Measurements from ENCODE around the gene HK1.
"Not testable (repeated sequence)": the region's sequence is repeated elsewhere in the genome, so short reads cannot be mapped to it uniquely, and the experiment has no call there.

HK1 gene

DNA sequence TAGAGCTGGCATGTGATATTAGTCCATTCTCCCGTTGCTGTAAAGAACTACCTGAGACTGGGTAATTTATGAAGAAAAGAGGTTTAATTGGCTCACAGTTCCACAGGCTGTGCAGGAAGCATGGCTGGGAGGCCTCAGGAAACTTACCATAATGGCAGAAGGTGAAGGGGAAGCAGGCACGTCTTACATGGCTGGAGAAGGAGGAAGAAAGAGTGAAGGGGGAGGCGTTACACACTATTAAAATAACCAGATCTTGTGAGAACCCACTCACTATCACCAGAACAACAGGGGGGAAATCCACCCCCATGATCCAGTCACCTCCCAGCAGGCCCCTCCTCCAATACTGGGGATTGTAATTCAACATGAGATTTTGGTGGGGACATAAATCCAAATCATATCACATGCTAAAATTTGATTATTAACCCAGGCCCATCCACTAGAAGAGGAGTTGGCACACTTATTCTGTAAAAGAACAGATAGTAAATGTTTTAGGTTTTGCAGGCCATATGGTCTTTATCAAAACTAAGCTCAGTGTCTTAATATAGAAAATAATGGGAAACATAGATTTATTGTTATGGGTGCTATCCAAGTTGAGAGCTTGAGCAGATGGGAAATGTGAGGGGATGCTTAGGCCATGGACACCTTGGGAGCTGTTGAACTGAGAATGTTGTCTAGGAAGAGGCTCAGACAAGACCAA is 18.6 kb upstream of the HK1 start:
- no peak for DNase-seq (ENCODE audit: low spot score)

DNA sequence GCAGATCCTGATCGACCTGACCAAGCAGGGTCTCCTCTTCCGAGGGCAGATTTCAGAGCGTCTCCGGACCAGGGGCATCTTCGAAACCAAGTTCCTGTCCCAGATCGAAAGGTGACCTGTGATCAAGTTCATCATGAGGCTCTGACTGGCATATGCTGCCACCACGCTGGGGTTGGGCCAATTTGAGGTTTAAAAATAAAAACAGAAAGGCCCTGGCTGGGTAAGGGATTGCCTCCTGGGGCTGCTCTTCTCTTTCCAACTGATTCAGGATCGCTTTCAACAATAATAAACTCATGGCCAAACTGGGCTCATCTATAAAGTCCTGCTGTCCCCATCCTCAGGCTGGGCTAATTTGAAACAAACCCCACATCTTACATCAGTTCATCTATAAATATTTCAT is 17.1 kb upstream of the HK1 start:
- no peak for DNase-seq (ENCODE audit: low spot score)

DNA sequence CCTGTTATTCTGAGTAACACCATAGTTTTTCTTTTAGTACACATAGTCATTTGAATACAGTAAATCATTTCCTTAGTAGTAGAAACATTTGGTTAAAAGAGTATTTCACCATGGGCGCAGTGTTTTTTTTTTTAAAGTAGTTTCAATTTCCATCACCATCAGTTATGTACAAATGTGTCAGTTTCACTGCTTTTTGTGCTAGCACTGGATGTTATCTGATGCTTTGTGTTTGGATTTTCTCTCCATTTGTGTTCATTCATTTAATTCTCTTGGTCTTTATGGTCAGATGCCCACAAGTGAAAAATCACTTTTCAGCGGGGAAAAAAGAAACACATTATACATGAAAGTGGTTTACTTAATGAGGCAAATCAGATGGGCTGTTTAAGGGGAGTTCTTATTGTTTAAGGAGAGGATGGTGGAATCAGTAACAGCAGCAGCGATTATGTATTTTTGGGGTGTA is 16.0 kb upstream of the HK1 start:
- no peak for DNase-seq (ENCODE audit: low spot score)

DNA sequence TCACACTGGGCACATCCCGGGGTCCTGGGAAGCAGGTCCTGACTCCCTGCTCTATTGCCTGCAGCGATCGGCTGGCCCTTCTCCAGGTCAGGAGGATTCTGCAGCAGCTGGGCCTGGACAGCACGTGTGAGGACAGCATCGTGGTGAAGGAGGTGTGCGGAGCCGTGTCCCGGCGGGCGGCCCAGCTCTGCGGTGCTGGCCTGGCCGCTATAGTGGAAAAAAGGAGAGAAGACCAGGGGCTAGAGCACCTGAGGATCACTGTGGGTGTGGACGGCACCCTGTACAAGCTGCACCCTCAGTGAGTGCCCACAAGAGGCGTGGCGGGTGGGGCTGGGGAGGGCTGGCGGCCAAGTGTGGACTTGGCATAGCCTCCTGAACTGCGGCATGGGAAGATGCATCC is 12.8 kb upstream of the HK1 start:
- no peak for DNase-seq (ENCODE audit: low spot score)

DNA sequence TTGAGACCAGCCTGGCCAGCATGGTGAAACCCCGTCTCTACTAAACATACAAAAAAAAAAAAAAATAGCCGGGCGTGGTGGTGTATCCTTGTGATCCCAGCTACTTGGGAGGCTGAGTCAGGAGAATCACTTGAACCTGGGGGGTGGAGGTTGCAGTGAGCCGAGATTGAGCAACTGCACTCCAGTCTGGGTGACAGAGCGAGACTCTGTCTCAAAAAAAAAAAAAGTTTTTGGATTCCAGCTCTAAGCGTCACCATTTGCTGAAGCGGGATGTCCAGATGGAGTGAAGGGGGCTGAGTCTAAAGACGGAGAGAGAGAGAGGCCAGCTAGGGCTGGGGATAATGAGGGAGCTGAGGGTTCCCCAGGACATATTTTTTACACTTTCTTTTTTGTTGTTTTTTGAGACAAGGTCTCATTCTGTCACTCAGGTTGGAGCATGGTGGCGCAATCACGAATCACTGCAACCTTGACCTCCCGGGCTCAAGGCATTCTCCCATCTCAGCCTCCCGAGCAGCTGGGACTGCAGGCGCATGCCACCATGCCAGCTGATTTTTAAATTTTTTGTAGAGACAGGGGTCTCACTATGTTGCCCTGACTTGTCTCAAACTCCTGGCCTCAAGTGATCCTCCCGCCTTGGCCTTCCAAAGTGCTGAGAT is 9.4 kb upstream of the HK1 start:
- no peak for DNase-seq (ENCODE audit: low spot score)

DNA sequence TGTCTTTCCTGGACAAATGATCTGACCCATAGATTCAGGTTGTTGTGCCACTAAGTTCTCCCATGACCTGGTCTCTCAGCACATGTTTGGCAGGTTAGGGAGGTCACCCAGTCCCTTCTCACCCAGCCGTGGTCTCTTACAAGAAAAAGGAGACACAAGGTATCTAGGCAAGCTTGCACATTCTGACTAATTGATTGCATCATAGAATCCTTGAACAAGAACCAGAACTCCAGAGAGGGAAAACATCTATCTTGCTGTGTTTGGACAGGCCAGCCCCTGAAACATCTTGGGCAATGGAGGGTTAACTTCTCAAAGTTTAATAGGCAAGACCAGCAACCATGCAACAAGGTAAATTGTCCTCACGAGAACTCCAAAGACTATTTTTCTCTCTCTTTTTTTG is 8.5 kb upstream of the HK1 start:
- no peak for DNase-seq (ENCODE audit: low spot score)

DNA sequence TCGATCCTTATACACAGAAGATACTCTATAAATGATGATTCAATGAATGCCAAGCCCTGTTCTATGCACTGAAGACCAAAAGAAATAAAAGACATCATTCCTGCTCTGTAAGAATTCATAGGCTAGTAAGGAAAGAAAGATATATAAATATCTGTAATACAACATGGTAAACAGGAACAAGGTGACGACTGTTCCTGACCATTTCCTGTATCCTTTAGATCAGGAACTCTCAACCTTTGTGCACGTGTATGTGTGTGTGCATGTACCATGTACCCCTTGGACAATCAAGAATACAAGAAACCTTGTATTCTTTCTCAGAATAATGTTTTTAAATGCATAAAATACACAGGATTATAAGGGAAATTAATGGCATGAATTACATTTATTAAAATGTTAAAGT is 7.3 kb upstream of the HK1 start:
- no peak for DNase-seq (ENCODE audit: low spot score)

DNA sequence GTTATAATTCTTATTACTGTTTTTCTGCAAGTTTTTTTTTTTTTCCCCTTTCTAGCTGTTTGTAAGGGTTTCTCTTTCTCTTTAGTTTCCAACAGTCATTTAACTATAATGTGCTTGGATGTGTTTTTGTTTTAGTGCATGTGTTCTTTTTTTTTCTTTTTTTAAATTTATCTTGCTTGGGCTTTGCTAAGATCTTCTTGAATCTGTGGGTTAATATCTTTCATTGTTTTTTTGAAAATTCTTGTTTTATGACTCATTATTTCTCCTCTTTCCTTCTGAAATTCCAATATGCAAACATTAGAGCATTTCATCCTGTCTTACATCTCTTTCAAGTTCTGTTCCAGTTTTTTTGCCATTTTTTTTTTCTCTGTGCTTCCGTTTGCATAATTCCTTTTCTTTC is 5.7 kb upstream of the HK1 start:
- DNase-seq (ENCODE audit: low spot score): no peak

DNA sequence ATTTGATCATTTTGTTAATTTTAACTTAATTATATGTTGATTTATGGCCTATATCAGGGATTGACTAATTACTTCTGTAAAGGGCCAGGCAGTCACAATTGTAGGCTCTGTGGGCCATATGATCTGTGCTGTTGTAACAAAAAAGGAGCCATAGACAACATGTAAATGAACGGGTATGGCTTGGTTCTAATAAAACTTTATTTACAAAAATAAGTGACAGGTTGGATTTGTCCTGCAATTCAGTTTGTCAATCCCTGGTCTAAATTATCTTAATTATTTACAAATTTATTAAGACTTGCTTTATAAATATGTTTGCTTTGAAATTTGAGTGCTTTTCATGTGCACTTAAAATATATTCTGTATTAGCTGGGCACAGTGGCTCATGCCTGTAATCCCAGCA is 2.9 kb upstream of the HK1 start:
- no peak for DNase-seq (ENCODE audit: low spot score)

DNA sequence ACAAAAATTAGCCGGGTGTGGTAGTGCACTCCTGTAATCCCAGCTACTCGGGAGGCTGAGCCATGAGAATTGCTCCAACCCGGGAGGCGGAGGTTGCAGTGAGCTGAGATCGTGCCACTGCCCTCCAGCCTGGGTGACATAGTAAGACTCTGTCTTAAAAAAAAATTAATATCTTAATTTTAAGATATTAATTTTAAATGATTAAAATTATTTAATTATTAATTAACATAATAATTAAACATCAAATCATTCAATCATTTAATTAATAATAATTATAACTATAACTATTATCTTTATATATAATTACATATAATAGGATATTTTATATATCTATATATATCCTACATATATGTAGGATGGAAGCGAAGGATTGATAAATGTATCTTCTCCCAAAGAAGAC is 1.8 kb upstream of the HK1 start:
- no peak for DNase-seq (ENCODE audit: low spot score)

DNA sequence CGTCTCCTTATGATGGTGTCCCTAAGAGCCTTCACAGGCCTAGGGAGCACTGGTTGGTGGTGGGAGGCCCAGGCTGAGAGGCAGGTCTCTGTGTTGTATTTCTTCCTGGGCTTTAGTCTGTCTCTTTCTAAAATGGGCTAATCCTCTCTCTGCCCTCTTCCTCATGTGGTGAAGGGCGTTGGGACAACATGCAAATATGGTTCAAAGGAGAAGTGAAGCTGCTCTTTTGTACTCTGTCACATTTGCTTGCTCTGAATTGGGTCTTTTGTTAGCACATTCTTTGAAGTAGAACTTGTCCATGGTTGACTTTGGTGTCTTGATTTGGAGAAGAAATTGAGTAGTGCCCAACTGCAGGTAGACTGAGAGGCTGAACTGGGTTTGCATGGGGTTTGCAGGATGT is 814 bp downstream of the HK1 start:
- DNase-seq (ENCODE audit: low spot score): no peak

DNA sequence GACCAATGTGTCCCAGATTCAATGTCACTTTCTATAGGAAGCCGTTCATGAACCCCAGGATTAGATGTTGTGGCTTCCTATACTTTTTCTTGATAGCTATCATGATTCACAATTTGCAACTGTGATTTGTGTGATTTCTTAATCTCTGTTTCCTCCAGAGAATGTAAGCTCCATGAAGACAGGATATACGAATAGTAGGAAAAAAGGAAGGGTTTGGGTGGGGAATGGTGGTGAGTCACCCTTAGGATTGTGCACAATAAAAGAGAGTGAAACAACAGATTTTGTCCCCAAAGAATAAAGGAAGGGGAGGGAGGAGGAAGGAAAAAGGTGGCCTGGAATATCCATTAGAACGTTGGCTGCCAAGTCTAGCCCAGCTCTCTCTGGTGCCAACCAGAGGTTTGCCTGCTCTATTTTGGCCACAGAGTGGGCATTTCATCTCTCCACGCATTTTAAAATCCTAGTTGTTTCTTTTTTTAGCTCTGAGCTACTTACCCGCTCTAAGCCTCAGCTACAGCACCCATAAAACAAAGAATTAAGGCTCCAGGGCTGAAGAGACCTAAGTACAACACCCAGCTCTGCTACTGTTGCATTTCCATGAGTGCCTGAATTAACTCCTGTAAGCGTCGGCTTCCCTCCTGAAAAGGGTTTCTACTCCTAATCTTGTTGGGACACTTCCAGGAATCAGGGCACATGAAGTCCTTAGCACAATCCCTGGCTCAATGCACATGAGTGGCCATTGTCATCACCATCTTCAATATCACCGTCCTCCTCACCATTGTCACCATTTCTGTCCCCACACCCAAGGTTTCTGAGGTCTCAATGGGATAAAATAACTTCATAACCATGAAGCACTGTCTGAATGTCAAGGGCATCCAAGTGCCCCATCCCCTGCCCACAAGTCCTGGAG is 3.5 kb downstream of the HK1 start:
- no peak for DNase-seq (ENCODE audit: low spot score)

DNA sequence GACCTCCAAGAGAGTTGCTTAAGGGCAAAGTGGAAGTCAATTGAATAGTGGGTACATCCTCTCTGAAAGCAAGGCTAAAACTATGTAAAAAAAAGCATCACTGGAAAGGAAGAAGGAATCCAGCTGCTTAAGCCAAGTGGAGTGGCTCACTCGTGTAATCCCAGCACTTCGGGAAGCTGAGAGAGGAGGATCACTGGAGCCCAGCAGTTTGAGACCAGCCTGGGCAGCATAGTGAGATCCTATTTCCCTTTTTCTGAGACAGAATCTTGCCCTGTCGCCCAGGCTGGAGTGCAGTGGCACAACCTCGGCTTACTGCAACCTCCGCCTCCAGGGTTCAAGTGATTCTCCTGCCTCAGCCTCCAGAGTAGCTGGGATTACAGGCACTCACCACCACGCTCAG is 6.1 kb downstream of the HK1 start:
- DNase-seq (ENCODE audit: low spot score): not testable (repeated sequence)

DNA sequence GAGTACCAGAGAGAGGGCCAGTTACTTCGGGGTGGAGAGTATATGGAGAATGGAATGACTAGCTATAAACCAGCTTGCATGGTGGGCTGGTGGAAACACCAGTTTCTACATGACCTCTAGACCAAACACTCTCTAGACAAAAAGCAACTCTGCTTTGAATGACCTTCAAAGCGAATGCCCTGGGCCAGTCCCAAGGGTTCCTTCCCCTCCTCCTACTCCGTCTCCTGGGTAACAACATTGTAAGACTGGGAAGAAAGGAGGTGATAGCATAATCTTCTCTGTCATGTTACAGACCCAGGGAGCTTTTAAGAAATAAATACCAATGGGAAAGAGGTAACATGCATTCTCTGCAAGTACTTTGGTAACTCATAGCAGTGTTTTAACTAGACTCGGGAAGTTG is 7.4 kb downstream of the HK1 start:
- DNase-seq (ENCODE audit: low spot score): no peak

DNA sequence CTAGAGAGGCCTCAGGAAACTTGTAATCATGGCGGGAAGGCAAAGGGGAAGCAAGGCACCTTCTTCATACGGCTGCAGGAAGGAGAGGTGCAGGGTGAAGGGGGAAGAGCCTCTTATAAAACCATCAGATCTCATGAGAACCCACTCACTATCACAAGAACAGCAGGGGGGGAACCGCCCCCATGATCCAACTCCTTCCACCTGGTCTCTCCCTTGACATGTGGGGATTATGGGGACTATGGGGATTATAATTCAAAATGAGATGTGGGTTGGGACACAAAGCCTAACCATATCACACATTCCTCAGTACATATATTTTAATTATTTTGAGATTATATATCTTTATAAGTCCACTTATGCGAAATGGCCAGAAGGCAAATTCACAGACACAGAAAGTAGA is 8.9 kb downstream of the HK1 start:
- no peak for DNase-seq (ENCODE audit: low spot score)

DNA sequence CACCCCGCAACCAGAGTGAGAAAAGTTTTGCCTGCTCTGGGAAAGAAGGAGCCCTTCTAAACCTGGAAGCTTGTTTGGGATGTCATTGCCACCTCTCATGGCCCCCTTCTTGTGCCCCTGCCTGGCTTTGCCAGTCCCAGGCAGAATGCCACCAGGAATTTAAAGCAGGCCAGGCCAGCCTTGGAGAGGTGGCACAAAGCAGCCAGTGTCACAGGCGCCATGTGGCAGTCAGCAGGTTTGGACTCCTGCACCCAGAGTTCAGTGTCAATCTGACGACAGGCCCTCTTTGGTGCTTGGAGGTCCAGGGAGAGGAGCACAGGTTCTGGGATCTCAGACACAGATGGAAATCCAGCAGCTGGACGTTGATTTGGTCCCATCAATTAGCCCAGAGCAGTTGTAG is 12.7 kb downstream of the HK1 start:
- DNase-seq (ENCODE audit: low spot score): no peak

DNA sequence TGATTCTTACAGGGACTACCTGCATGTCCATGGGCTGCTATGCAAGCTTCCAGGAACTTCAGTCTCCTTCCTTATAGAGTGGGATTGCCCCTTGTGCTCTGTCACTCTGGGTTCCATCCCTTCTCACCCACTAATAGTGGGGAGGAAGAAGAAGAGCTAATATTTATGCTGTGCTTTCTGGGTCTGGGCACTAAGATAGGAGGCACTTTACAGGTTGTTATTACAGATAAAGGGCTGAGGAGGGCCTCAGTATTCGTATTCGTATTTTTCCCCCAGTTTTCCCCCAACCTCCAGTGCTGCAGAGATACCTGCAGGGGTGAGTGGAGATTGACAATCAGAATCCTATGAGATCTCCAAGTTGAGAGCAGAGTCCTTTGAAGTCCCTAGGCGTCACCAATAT is 14.2 kb downstream of the HK1 start:
- no peak for DNase-seq (ENCODE audit: low spot score)

DNA sequence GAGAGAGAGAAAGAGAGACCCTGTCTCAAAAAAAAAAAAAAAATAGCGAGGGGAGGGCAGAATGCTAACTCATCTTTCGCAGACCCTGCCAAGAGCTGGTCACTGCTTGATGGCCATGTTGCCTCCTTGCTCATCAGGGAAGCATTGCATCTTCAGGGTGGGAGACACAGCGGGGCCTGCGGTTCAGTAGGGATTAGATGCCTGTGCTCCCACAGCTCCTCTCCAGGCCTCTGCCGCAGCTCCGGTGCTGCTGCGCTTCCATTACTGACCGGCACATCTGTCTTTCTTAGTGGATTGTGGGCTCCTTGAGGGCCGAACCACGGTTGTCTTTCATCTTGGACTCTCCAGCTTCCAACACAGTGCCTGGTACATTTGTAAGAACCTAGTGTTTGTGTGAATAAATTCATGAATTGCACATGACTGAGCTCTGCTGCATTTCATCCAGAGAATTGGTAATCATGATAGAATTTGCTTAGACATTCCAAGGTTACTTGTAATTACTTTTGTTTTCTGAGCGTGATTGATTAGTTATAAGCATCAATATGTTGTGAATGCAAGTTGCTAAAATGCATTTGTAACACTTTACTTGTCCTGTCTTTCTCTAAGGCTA is 16.8 kb downstream of the HK1 start:
- peak; percentile 16 for DNase-seq (ENCODE audit: low spot score)

DNA sequence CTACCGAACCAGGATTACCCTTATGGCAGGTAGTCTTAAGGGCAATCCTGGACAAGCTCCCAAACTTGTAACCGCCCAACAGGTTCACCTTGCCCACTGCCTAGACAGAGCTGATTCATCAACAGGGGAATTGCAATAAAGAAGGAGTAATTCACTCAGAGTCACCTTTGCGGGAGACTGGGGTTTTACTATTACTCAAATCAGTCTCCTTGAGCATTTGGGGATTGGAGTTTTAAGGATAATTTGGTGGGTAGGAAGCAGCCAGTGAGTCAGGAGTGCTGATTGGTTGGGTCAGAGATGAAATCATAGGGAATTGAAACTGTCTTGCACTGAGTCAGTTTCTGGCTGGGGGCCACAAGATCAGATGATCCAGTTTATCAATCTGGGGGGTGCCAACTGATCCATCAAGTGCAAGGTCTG is 25.3 kb downstream of the HK1 start:
- DNase-seq (ENCODE audit: low spot score): no peak

DNA sequence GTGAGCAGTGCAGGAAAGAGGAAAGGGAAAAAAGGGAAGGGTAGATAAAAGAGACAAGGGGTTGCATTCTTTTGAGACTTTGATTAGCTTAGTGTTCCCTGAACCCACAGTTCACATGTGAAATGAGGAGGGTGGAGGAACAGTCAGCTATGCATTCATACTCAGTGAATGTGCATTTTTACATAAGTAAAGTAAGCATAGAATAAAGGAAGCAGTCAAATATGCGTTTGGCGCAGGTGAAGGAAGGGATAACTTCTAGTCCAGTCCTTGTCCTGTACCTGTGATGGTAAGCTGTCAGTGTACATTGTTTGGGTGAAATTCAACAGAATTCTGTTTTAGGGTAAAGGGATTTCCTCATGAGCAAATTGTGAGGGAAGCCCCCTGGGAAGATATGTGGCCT is 28.1 kb downstream of the HK1 start:
- DNase-seq (ENCODE audit: low spot score): no peak

DNA sequence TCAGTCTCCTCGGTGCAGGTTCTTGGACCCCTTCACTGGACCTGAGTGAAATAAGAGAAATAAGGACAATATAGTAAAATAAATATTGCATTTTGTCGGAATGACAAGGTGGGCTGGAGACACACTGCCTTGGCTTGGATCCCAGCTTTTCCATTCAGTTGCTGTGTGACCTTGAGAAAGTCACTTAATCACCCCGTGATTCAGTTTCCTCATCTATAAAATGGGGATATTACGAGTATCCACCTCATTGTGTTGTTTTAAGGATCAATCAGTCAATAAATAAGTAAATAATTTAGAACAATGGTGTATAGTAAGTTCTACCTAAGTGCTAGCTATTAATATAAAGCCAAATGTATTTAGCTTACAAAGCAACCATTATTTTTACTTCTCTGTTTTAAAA is 29.1 kb downstream of the HK1 start:
- no peak for DNase-seq (ENCODE audit: low spot score)

DNA sequence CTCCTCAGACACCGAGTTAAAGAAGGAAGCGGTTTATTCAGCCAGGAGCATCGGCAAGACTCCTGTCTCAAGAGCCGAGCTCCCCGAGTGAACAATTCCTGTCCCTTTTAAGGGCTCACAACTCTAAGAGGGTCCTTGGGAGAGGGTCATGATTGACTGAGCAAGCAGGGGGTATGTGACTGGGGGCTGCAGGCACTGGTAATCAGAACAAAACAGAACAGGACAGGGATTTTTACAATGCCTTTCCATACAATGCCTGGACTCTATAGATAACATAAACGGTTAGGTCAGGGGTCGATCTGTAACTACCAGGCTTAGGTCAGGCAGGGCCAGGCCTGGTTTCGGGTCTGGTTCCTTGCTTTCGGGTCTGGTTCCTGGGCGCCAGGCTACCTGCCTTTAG is 30.0 kb downstream of the HK1 start:
- DNase-seq (ENCODE audit: low spot score): not testable (repeated sequence)

DNA sequence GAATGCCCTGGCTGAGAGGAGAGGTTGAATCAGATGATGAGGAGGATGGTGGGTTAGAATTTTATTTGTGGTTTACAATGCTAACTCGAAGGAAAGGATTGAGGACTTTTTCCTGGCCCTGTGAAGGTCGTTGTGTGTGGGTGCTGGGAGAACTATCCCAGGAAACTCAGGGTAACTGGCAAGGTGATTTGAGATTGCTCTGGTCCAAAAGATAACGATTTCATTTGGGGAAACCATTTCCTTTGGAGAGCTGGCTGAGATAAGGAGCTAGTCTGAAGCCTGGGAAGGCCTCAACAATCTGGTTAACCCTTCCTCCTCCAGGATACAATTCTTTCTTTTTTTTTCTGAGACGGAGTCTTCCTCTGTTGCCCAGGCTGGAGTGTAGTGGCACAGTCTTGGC is 33.0 kb downstream of the HK1 start:
- no peak for DNase-seq (ENCODE audit: low spot score)

Data from AG08395 (cell line).